Astrocyte (in vitro differentiated cells and primary cell): ENCODE results near the gene RECQL5. TPM values are rescaled to one million over a fixed set of nuclear protein-coding genes. Genes with fewer than 3 reads are reported as not detected.

Experiments used
- DNase-seq: peaks from one replicate; pipeline ENCODE4 v3.0.0-alpha.2; 2010; ENCODE audit warnings: low read depth
- FAIRE-seq: peaks from 2 replicates; lab custom pipeline; 2011; peaks lifted over from hg19 to GRCh38; lab: Jason Lieb, UNC
- H2AFZ ChIP-seq: 2 replicates; pipeline ENCODE4 v1.6.0; 2012; ENCODE audit warnings: low read depth, low read length, inconsistent platforms
- H3K27ac ChIP-seq: 2 replicates; pipeline ENCODE4 v1.5.1; 2011; ENCODE audit warnings: low read depth, low read length, inconsistent platforms
- H3K27me3 ChIP-seq: 2 replicates; pipeline ENCODE4 v1.6.0; 2011; ENCODE audit warnings: low read length, inconsistent platforms; ENCODE audit not compliant: insufficient read depth
- H3K36me3 ChIP-seq: 2 replicates; pipeline ENCODE4 v1.5.1; 2011; ENCODE audit warnings: low read length, inconsistent platforms; ENCODE audit not compliant: insufficient read depth
- H3K4me1 ChIP-seq: 2 replicates; pipeline ENCODE4 v1.5.1; 2011; ENCODE audit warnings: low read length, inconsistent platforms; ENCODE audit not compliant: insufficient read depth
- H3K4me2 ChIP-seq: 2 replicates; pipeline ENCODE4 v1.6.0; 2012; ENCODE audit warnings: low read length, inconsistent platforms
- H3K4me3 ChIP-seq: 2 replicates; pipeline ENCODE4 v1.5.1; 2011; ENCODE audit warnings: low read depth, mild to moderate bottlenecking, low read length, inconsistent platforms; ENCODE audit not compliant: insufficient read depth
- H3K79me2 ChIP-seq: 2 replicates; pipeline ENCODE4 v1.6.0; 2012; ENCODE audit warnings: mild to moderate bottlenecking, low read length, inconsistent platforms; ENCODE audit not compliant: insufficient read depth
- H3K9ac ChIP-seq: 2 replicates; pipeline ENCODE4 v1.6.0; 2012; ENCODE audit warnings: mild to moderate bottlenecking, low read length, inconsistent platforms
- H3K9me3 ChIP-seq: 2 replicates; pipeline ENCODE4 v1.5.1; 2012; ENCODE audit warnings: low read depth, mild to moderate bottlenecking, low read length, inconsistent platforms; ENCODE audit not compliant: insufficient read depth
- H4K20me1 ChIP-seq: 2 replicates; pipeline ENCODE4 v1.6.0; 2012; ENCODE audit warnings: low read length, inconsistent platforms; ENCODE audit not compliant: insufficient read depth
- H3K27ac Mint-ChIP-seq: one replicate; pipeline ENCODE4 v1.8.0; 2021; ENCODE audit warnings: mild to moderate bottlenecking, mixed read lengths; ENCODE audit not compliant: unreplicated experiment
- H3K27me3 Mint-ChIP-seq: one replicate; pipeline ENCODE4 v1.8.0; 2021; ENCODE audit warnings: low read depth, mixed read lengths; ENCODE audit not compliant: unreplicated experiment
- H3K36me3 Mint-ChIP-seq: one replicate; pipeline ENCODE4 v1.8.0; 2021; ENCODE audit warnings: low read depth, mixed read lengths; ENCODE audit not compliant: unreplicated experiment
- H3K4me1 Mint-ChIP-seq: one replicate; pipeline ENCODE4 v1.8.0; 2021; ENCODE audit warnings: low read depth, mixed read lengths; ENCODE audit not compliant: unreplicated experiment
- H3K4me3 Mint-ChIP-seq: one replicate; pipeline ENCODE4 v1.8.0; 2021; ENCODE audit warnings: mild to moderate bottlenecking, moderate library complexity, mixed read lengths; ENCODE audit not compliant: unreplicated experiment
- H3K9me3 Mint-ChIP-seq: one replicate; pipeline ENCODE4 v1.8.0; 2021; ENCODE audit warnings: mild to moderate bottlenecking, mixed read lengths; ENCODE audit not compliant: unreplicated experiment
- CTCF ChIP-seq: IDR thresholded peaks from 2 replicates; pipeline ENCODE4 v1.5.1; 2011; ENCODE audit warnings: low read depth, mild to moderate bottlenecking, inconsistent platforms, low read length, moderate library complexity; ENCODE audit not compliant: insufficient read depth
- EZH2 ChIP-seq: IDR thresholded peaks from 2 replicates; pipeline ENCODE4 v1.6.1; 2012; ENCODE audit warnings: mild to moderate bottlenecking, low read length, inconsistent platforms; ENCODE audit not compliant: insufficient read depth
- total RNA-seq: library from RNA; stranded (reverse); gene quantifications from 2 replicates; pipeline ENCODE4 v1.2.1, GENCODE V29; 2021

Gene RECQL5
- total RNA-seq, 1 donor from 2014 or later, result 25.9 TPM

GRCh38 chr17:75589919-75590303 is 77.0 kb downstream of the RECQL5 start:
- no peak overlapping the region for H3K4me3 Mint-ChIP-seq
- H3K4me2 ChIP-seq, result peak overlapping the region; percentile 81

GRCh38 chr17:75589012-75589918 is 77.7 kb downstream of the RECQL5 start:
- Mint-ChIP-seq H3K27ac (no peak overlapping the region), H3K27me3 (peaks cover 16% of the 10 kb centered on the region), H3K9me3 (peaks cover 11% of the 10 kb centered on the region), H3K4me3 (peak overlapping the region; percentile 74), H3K36me3 (peaks cover 2% of the 10 kb centered on the region), H3K4me1 (peaks cover under 1% of the 10 kb centered on the region)
- Histone ChIP-seq H3K9me3 (no peaks in the 10 kb centered on the region), H4K20me1 (no peaks in the 10 kb centered on the region), H2AFZ (peak overlapping the region; percentile 86), H3K4me3 (peak overlapping the region; percentile 42), H3K27ac (no peak overlapping the region), H3K79me2 (no peaks in the 10 kb centered on the region), H3K27me3 (peaks cover 14% of the 10 kb centered on the region), H3K4me2 (peak overlapping the region; percentile 81), H3K4me1 (no peaks in the 10 kb centered on the region), H3K36me3 (no peaks in the 10 kb centered on the region), H3K9ac (peak overlapping the region; percentile 31)
- no peak for FAIRE-seq
- TF ChIP-seq EZH2 (no peak), CTCF (no peak)
- peak; percentile 36 for DNase-seq

More at GRCh38 chr17:75589919-75590303, 77.0 kb downstream of the RECQL5 start:
- FAIRE-seq, result no peak
- no peaks in the 10 kb centered on the region for H3K79me2 ChIP-seq
- DNase-seq, result no peak
- no peak for TF ChIP-seq CTCF
- TF ChIP-seq EZH2, result no peak
- H4K20me1 ChIP-seq, result no peaks in the 10 kb centered on the region
- no peak overlapping the region for H3K27ac ChIP-seq
- H3K4me3 ChIP-seq, result no peak overlapping the region
- peaks cover 14% of the 10 kb centered on the region for H3K27me3 ChIP-seq
- H2AFZ ChIP-seq, result no peak overlapping the region
- H3K27me3 Mint-ChIP-seq, result peaks cover 16% of the 10 kb centered on the region
- no peaks in the 10 kb centered on the region for H3K4me1 Mint-ChIP-seq
- H3K27ac Mint-ChIP-seq, result no peak overlapping the region
- no peaks in the 10 kb centered on the region for H3K36me3 ChIP-seq
- no peaks in the 10 kb centered on the region for H3K9me3 ChIP-seq
- no peak overlapping the region for H3K9ac ChIP-seq
- H3K36me3 Mint-ChIP-seq, result peaks cover 2% of the 10 kb centered on the region
- peaks cover 11% of the 10 kb centered on the region for H3K9me3 Mint-ChIP-seq
- H3K4me1 ChIP-seq, result no peaks in the 10 kb centered on the region

- FAIRE-seq, result no peak
- no peak overlapping the region for H3K4me3 Mint-ChIP-seq
- Histone ChIP-seq H4K20me1 (no peaks in the 10 kb centered on the region), H3K9ac (peak overlapping the region; percentile 31), H3K4me2 (peak overlapping the region; percentile 81), H3K36me3 (no peaks in the 10 kb centered on the region), H2AFZ (peak overlapping the region; percentile 77), H3K79me2 (no peaks in the 10 kb centered on the region), H3K27me3 (peaks cover 14% of the 10 kb centered on the region), H3K4me3 (peak overlapping the region; percentile 33), H3K27ac (no peak overlapping the region), H3K9me3 (no peaks in the 10 kb centered on the region), H3K4me1 (no peaks in the 10 kb centered on the region)
- peaks cover 11% of the 10 kb centered on the region for H3K9me3 Mint-ChIP-seq
- peak; percentile 94 for TF ChIP-seq EZH2
- no peak for TF ChIP-seq CTCF
- H3K27me3 Mint-ChIP-seq, result peaks cover 16% of the 10 kb centered on the region
- no peak for DNase-seq
- peaks cover 2% of the 10 kb centered on the region for H3K36me3 Mint-ChIP-seq
- H3K27ac Mint-ChIP-seq, result no peak overlapping the region
- H3K4me1 Mint-ChIP-seq, result peaks cover 3% of the 10 kb centered on the region
These were observed 78.3 kb downstream of the RECQL5 start for GRCh38 chr17:75588596-75589011.
